GM12875 (cell line): ENCODE measurements around the gene INAFM2.
A peak's percentile ranks its signal among the peaks of the same experiment; 100 is the strongest.

ENCODE experiments used
- H3K4me3 ChIP-seq: one replicate; pipeline ENCODE4 v1.5.1; 2011; ENCODE audit warnings: low read depth, low read length, control low read depth
- CTCF ChIP-seq: IDR thresholded peaks from 2 replicates; pipeline ENCODE4 v1.5.1; 2011; ENCODE audit warnings: low read depth, mild to moderate bottlenecking, control low read depth, inconsistent platforms, low read length, moderate library complexity, borderline replicate concordance; ENCODE audit not compliant: insufficient read depth

INAFM2 gene

GRCh38 chr15:40347559-40348473 is 24.3 kb downstream of the INAFM2 start:
- no peak for TF ChIP-seq CTCF
- H3K4me3 ChIP-seq, result no peak overlapping the region

- H3K4me3 ChIP-seq, result no peak overlapping the region
- TF ChIP-seq CTCF, result no peak
Observed at GRCh38 chr15:40348474-40348870, 25.0 kb downstream of the INAFM2 start.

GRCh38 chr15:40349163-40349562 is 25.7 kb downstream of the INAFM2 start:
- TF ChIP-seq CTCF, result no peak
- no peak overlapping the region for H3K4me3 ChIP-seq

GRCh38 chr15:40352281-40352901 is 28.9 kb downstream of the INAFM2 start:
- TF ChIP-seq CTCF, result no peak
- no peak overlapping the region for H3K4me3 ChIP-seq

GRCh38 chr15:40353697-40354096 is 30.2 kb downstream of the INAFM2 start:
- no peak overlapping the region for H3K4me3 ChIP-seq
- no peak for TF ChIP-seq CTCF

- no peak overlapping the region for H3K4me3 ChIP-seq
- TF ChIP-seq CTCF, result peak; percentile 58
Observed at GRCh38 chr15:40354408-40355171, 31.1 kb downstream of the INAFM2 start.
